Fibroblast of lung (primary cell): ENCODE results near the gene FUT1. TPM values are rescaled to one million over a fixed set of nuclear protein-coding genes. Genes with fewer than 3 reads are reported as not detected.
"Not testable (repeated sequence)": the region's sequence is repeated elsewhere in the genome, so short reads cannot be mapped to it uniquely, and the experiment has no call there.

Experiments used
- DNase-seq, 2 donors: peaks; one replicate each; pipeline versions ENCODE4 v3.0.0 to v3.0.0-alpha.2; 2010; ENCODE audit warnings: low read depth in 2 of 2
- H2AFZ ChIP-seq: 2 replicates; pipeline ENCODE4 v1.5.1; 2012; ENCODE audit warnings: low read length, control low read depth, inconsistent platforms
- H3K27ac ChIP-seq: 2 replicates; pipeline ENCODE4 v1.5.1; 2011; ENCODE audit warnings: low read length, control low read depth; ENCODE audit not compliant: insufficient read depth
- H3K27me3 ChIP-seq: 2 replicates; pipeline ENCODE4 v1.5.1; 2011; ENCODE audit warnings: mild to moderate bottlenecking, low read length; ENCODE audit not compliant: control insufficient read depth, insufficient read depth
- H3K36me3 ChIP-seq: 2 replicates; pipeline ENCODE4 v1.5.1; 2011; ENCODE audit warnings: low read length; ENCODE audit not compliant: control insufficient read depth, insufficient read depth
- H3K4me1 ChIP-seq: 2 replicates; pipeline ENCODE4 v1.5.1; 2011; ENCODE audit warnings: low read length; ENCODE audit not compliant: control insufficient read depth, insufficient read depth; ENCODE audit errors: extremely low read depth
- H3K4me2 ChIP-seq: 2 replicates; pipeline ENCODE4 v1.5.1; 2011; ENCODE audit warnings: low read length, control low read depth; ENCODE audit not compliant: insufficient read depth; ENCODE audit errors: extremely low read depth
- H3K4me3 ChIP-seq, 4 experiments: fragments of 200-600 bp in 1 of 4; sonication (generic) in 1 of 4; replicated peaks in 1 of 4; 2 replicates each; pipeline ENCODE4 v1.5.1; 2011 to 2016; ENCODE audit warnings: low read length in 4 of 4, low read depth in 3 of 4, mild to moderate bottlenecking in 3 of 4, control low read depth in 2 of 4, inconsistent platforms in 1 of 4, mixed read lengths in 1 of 4; ENCODE audit not compliant: insufficient read depth in 1 of 4; ENCODE audit errors: control extremely low read depth in 1 of 4
- H3K79me2 ChIP-seq: 2 replicates; pipeline ENCODE4 v1.5.1; 2012; ENCODE audit warnings: mild to moderate bottlenecking, low read length, inconsistent platforms; ENCODE audit not compliant: control insufficient read depth, insufficient read depth
- H3K9ac ChIP-seq: 2 replicates; pipeline ENCODE4 v1.5.1; 2011; ENCODE audit warnings: mild to moderate bottlenecking, low read length, control low read depth; ENCODE audit not compliant: insufficient read depth
- H3K9me3 ChIP-seq: 2 replicates; pipeline ENCODE4 v1.5.1; 2012; ENCODE audit warnings: low read depth, low read length; ENCODE audit not compliant: control insufficient read depth, insufficient read depth
- H4K20me1 ChIP-seq: 2 replicates; pipeline ENCODE4 v1.5.1; 2011; ENCODE audit warnings: low read length; ENCODE audit not compliant: control insufficient read depth, insufficient read depth; ENCODE audit errors: extremely low read depth
- CTCF ChIP-seq, 2 donors: IDR thresholded peaks in 1 of 2; conservative IDR thresholded peaks in 1 of 2; 1 replicate in 1 of 2; 2 replicates in 1 of 2; pipeline ENCODE4 v1.5.1; 2011 to 2012; ENCODE audit warnings: low read length in 2 of 2, control low read depth in 1 of 2, inconsistent platforms in 1 of 2, low read depth in 1 of 2, mild to moderate bottlenecking in 1 of 2
- EZH2 ChIP-seq: IDR thresholded peaks from 2 replicates; pipeline ENCODE4 v1.5.1; 2012; ENCODE audit warnings: low read length, control low read depth, mild to moderate bottlenecking; ENCODE audit errors: missing control alignments
- polyA plus RNA-seq, 2 donors: library from polyadenylated mRNA; depleted of rRNA in 1 of 2; stranded (reverse) in 1 of 2; unstranded in 1 of 2; fragments of >200 nt; gene quantifications; 2 replicates each; pipeline ENCODE4 v1.2.1, GENCODE V29; 2011 to 2012; ENCODE audit warnings: missing spikeins in 1 of 2
- total RNA-seq: library from RNA; depleted of rRNA; stranded (reverse); fragments of >200 nt; gene quantifications from 2 replicates; pipeline ENCODE4 v1.2.1, GENCODE V29; 2014

The FUT1 gene
- total and polyA plus RNA-seq, 2 donors (not counting 1 experiment from before 2014, with no cell fraction given) = 0.02 to 0.17 TPM

- Histone ChIP-seq H3K27ac (no peak overlapping the region), H3K36me3 (no peaks in the 10 kb centered on the region), H3K9me3 (no peaks in the 10 kb centered on the region), H3K27me3 (peaks cover 2% of the 10 kb centered on the region), H3K4me2 (no peak overlapping the region), H4K20me1 (no peaks in the 10 kb centered on the region), H3K4me3 (no peak overlapping the region), H3K79me2 (no peaks in the 10 kb centered on the region), H3K9ac (no peak overlapping the region), H3K4me1 (no peaks in the 10 kb centered on the region), H2AFZ (no peak overlapping the region)
- peak in 1 of 2 donors; percentile 91 for DNase-seq
- TF ChIP-seq CTCF (conservative IDR thresholded peaks at IDR 0.05 in 1 of 2, IDR thresholded peaks at IDR 0.05 in 1 of 2; ENCODE audit: low read depth in 1 of 2, low read length in 2 of 2) (no peak), EZH2 (no peak)
Measured at GRCh38 chr19:48770266-48770665, 17.8 kb upstream of the FUT1 start.

GRCh38 chr19:48768994-48769713, 16.7 kb upstream of the FUT1 start:
- peak in 1 of 2 donors; percentile 38 for DNase-seq
- Histone ChIP-seq H3K4me3 (no peak overlapping the region), H3K4me2 (no peak overlapping the region), H3K27me3 (peaks cover 2% of the 10 kb centered on the region), H3K9me3 (no peaks in the 10 kb centered on the region), H4K20me1 (no peaks in the 10 kb centered on the region), H3K36me3 (no peaks in the 10 kb centered on the region), H3K4me1 (no peaks in the 10 kb centered on the region), H2AFZ (no peak overlapping the region), H3K79me2 (no peaks in the 10 kb centered on the region), H3K9ac (no peak overlapping the region), H3K27ac (no peak overlapping the region)
- TF ChIP-seq EZH2 = no peak
- TF ChIP-seq CTCF (conservative IDR thresholded peaks at IDR 0.05 in 1 of 2, IDR thresholded peaks at IDR 0.05 in 1 of 2; ENCODE audit: low read depth in 1 of 2, low read length in 2 of 2) = no peak

GRCh38 chr19:48768171-48768753, 15.8 kb upstream of the FUT1 start:
- DNase-seq, H3K27me3 ChIP-seq, H3K9ac ChIP-seq, H3K4me1 ChIP-seq, H3K9me3 ChIP-seq, H3K4me2 ChIP-seq, H3K79me2 ChIP-seq, H2AFZ ChIP-seq, H4K20me1 ChIP-seq, H3K4me3 ChIP-seq, H3K27ac ChIP-seq, H3K36me3 ChIP-seq: not testable (repeated sequence)

GRCh38 chr19:48765816-48766215, 13.4 kb upstream of the FUT1 start:
- H3K27me3 ChIP-seq, H3K79me2 ChIP-seq, H3K9me3 ChIP-seq, H3K4me3 ChIP-seq, H4K20me1 ChIP-seq, H3K4me2 ChIP-seq, H3K27ac ChIP-seq, H3K9ac ChIP-seq, DNase-seq, H3K36me3 ChIP-seq, H2AFZ ChIP-seq, H3K4me1 ChIP-seq: not testable (repeated sequence)
